ENCODE data around the gene RMI2. TPM values are rescaled to one million over a fixed set of nuclear protein-coding genes. Genes with fewer than 3 reads are reported as not detected.
A peak's percentile ranks its signal among the peaks of the same experiment; 100 is the strongest.

The RMI2 gene
- total RNA-seq, 1 experiment from 2014 or later, result 45.2 TPM

- peaks cover 3% of the 10 kb centered on the region; the same call in 1 of the 2 replicates for H3K27me3 ChIP-seq (ENCODE audit: low read length)
- H3K4me2 ChIP-seq (ENCODE audit: low read depth, low read length, poor library complexity, severe bottlenecking), result peak overlapping the region; percentile 76
- H4K20me1 ChIP-seq (ENCODE audit: insufficient read depth, low read depth, low read length), result peaks cover 7% of the 10 kb centered on the region
- no peaks in the 10 kb centered on the region for H3K36me3 ChIP-seq (ENCODE audit: insufficient read depth, low read length)
- H3K4me1 ChIP-seq (ENCODE audit: low read length), result peaks cover 39% of the 10 kb centered on the region
- no peaks in the 10 kb centered on the region for H3K9me3 ChIP-seq (ENCODE audit: low read length)
- no peaks in the 10 kb centered on the region for H3K79me2 ChIP-seq (ENCODE audit: low read length)
- H3K27ac ChIP-seq (ENCODE audit: low read length), result no peak overlapping the region
- no peak overlapping the region for H2AFZ ChIP-seq (ENCODE audit: low read length)
- peak; percentile 78 for DNase-seq
- peak overlapping the region; percentile 55; the same call in 1 of the 2 replicates for H3K4me3 ChIP-seq (ENCODE audit: low read length)
- H3K9ac ChIP-seq (ENCODE audit: low read length), result no peak overlapping the region
- no peaks in the 10 kb centered on the region for H3K9me2 ChIP-seq (replicated peaks; ENCODE audit: insufficient read depth, low read length)
These were observed 15.4 kb upstream of the RMI2 start for GRCh38 chr16:11329891-11330290.

- H3K4me3 ChIP-seq (ENCODE audit: low read length), result no peak overlapping the region
- H3K9me2 ChIP-seq (replicated peaks; ENCODE audit: insufficient read depth, low read length), result no peaks in the 10 kb centered on the region
- peak; percentile 40 for DNase-seq
- peaks cover 3% of the 10 kb centered on the region; the same call in 1 of the 2 replicates for H3K27me3 ChIP-seq (ENCODE audit: low read length)
- no peak overlapping the region for H3K27ac ChIP-seq (ENCODE audit: low read length)
- H3K4me2 ChIP-seq (ENCODE audit: low read depth, low read length, poor library complexity, severe bottlenecking), result no peak overlapping the region
- H3K36me3 ChIP-seq (ENCODE audit: insufficient read depth, low read length), result no peaks in the 10 kb centered on the region
- no peaks in the 10 kb centered on the region for H3K9me3 ChIP-seq (ENCODE audit: low read length)
- no peaks in the 10 kb centered on the region for H3K79me2 ChIP-seq (ENCODE audit: low read length)
- H3K4me1 ChIP-seq (ENCODE audit: low read length), result peaks cover 33% of the 10 kb centered on the region
- no peak overlapping the region for H3K9ac ChIP-seq (ENCODE audit: low read length)
- peaks cover 7% of the 10 kb centered on the region for H4K20me1 ChIP-seq (ENCODE audit: insufficient read depth, low read depth, low read length)
- H2AFZ ChIP-seq (ENCODE audit: low read length), result no peak overlapping the region
These were observed 14.6 kb upstream of the RMI2 start for GRCh38 chr16:11330526-11331237.

DNA sequence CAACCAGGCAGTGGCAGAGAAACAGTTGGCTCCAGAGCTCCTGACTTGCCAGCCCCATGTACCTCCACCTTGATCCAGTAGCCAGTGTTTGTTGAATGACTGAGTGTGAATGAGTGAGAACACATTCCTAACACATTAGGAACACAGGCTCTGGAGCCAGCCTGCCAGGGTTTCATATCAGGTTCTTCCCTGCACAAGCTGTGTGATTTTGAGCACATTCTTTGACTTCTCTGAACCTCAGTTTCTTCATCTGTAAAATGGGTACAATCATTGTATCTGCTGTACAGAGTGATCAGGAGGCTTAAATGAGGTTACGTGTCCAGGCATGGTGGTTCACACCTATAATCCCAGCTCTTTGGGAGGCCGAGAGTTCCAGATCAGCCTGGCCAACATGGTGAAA lies 13.3 kb upstream of the RMI2 start:
- peaks cover 7% of the 10 kb centered on the region for H4K20me1 ChIP-seq (ENCODE audit: insufficient read depth, low read depth, low read length)
- no peaks in the 10 kb centered on the region for H3K9me3 ChIP-seq (ENCODE audit: low read length)
- no peak overlapping the region for H3K4me2 ChIP-seq (ENCODE audit: low read depth, low read length, poor library complexity, severe bottlenecking)
- H3K27ac ChIP-seq (ENCODE audit: low read length), result no peak overlapping the region
- peaks cover 28% of the 10 kb centered on the region for H3K4me1 ChIP-seq (ENCODE audit: low read length)
- DNase-seq, result peak; percentile 38
- peaks cover 3% of the 10 kb centered on the region; the same call in 1 of the 2 replicates for H3K27me3 ChIP-seq (ENCODE audit: low read length)
- H3K9ac ChIP-seq (ENCODE audit: low read length), result no peak overlapping the region
- H3K9me2 ChIP-seq (replicated peaks; ENCODE audit: insufficient read depth, low read length), result no peaks in the 10 kb centered on the region
- H3K79me2 ChIP-seq (ENCODE audit: low read length), result no peaks in the 10 kb centered on the region
- H3K36me3 ChIP-seq (ENCODE audit: insufficient read depth, low read length), result no peaks in the 10 kb centered on the region
- no peak overlapping the region for H2AFZ ChIP-seq (ENCODE audit: low read length)
- H3K4me3 ChIP-seq (ENCODE audit: low read length), result no peak overlapping the region

- H3K4me3 ChIP-seq (ENCODE audit: low read length), result no peak overlapping the region
- H2AFZ ChIP-seq (ENCODE audit: low read length), result no peak overlapping the region
- H3K27ac ChIP-seq (ENCODE audit: low read length), result no peak overlapping the region
- H3K9me2 ChIP-seq (replicated peaks; ENCODE audit: insufficient read depth, low read length), result no peaks in the 10 kb centered on the region
- no peaks in the 10 kb centered on the region for H3K36me3 ChIP-seq (ENCODE audit: insufficient read depth, low read length)
- H4K20me1 ChIP-seq (ENCODE audit: insufficient read depth, low read depth, low read length), result peaks cover 7% of the 10 kb centered on the region
- H3K79me2 ChIP-seq (ENCODE audit: low read length), result no peaks in the 10 kb centered on the region
- H3K4me1 ChIP-seq (ENCODE audit: low read length), result peaks cover 24% of the 10 kb centered on the region
- no peak for DNase-seq
- H3K27me3 ChIP-seq (ENCODE audit: low read length), result peaks cover 3% of the 10 kb centered on the region; the same call in 1 of the 2 replicates
- H3K9ac ChIP-seq (ENCODE audit: low read length), result no peak overlapping the region
- no peaks in the 10 kb centered on the region for H3K9me3 ChIP-seq (ENCODE audit: low read length)
- H3K4me2 ChIP-seq (ENCODE audit: low read depth, low read length, poor library complexity, severe bottlenecking), result no peak overlapping the region
These were observed 12.2 kb upstream of the RMI2 start for GRCh38 chr16:11333010-11333409.

DNA sequence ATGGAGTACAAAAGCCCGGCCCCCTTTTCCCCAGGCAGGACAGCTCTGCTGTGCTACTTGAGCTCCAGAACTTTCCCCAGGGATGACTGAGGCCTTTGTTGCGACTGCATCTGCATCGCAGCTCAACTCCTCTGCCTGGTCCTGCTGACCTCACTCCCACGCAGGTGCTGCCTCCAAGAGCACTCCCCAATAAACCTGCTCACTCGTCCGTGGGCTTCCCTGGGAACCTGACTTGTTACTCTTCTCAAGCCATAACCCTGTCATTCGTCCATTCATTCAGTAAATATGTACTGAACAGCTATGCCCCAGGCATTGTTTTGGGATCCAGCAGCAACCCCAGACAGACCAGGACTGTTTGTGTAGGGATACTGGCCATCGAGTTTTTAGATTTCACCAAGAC lies 11.6 kb upstream of the RMI2 start:
- Histone ChIP-seq H3K4me2 (ENCODE audit: low read depth, low read length, poor library complexity, severe bottlenecking) (no peak overlapping the region), H3K9me2 (replicated peaks; ENCODE audit: insufficient read depth, low read length) (no peaks in the 10 kb centered on the region)

DNA sequence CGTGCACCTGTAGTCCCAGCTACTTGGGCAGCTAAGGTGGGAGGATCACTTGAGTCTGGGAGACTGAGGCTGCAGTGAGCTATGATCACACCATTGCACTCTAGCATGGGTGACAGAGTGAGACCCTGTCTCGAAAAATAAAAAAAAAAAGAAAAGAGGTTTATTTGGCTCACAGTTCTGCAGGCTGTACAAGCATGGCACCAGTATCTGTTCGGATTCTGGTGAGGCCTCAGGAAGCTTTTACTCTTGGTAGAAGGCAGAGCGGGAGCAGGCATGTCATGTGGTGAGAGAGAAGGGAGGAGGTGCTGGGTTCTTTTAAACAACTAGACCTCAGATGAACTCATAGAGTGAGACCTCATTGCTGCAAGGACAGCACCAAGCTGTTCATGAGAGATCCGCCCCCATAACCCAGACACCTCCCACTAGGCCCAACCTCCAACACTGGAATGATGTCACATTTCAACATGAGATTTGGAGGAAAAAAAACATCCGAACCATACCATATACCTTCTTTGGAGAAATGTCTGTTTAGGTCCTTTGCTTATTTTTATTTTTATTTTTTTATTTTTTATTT lies 10.3 kb upstream of the RMI2 start:
- peak; percentile 41 for DNase-seq
- Histone ChIP-seq H3K9me3 (ENCODE audit: low read length) (no peaks in the 10 kb centered on the region), H3K27me3 (ENCODE audit: low read length) (peaks cover 3% of the 10 kb centered on the region; the same call in 1 of the 2 replicates), H3K9ac (ENCODE audit: low read length) (no peak overlapping the region), H3K4me3 (ENCODE audit: low read length) (no peak overlapping the region), H3K4me1 (ENCODE audit: low read length) (peaks cover 5% of the 10 kb centered on the region), H4K20me1 (ENCODE audit: insufficient read depth, low read depth, low read length) (no peaks in the 10 kb centered on the region), H3K27ac (ENCODE audit: low read length) (no peak overlapping the region), H3K9me2 (replicated peaks; ENCODE audit: insufficient read depth, low read length) (no peaks in the 10 kb centered on the region), H3K4me2 (ENCODE audit: low read depth, low read length, poor library complexity, severe bottlenecking) (no peak overlapping the region), H2AFZ (ENCODE audit: low read length) (no peak overlapping the region), H3K79me2 (ENCODE audit: low read length) (no peaks in the 10 kb centered on the region), H3K36me3 (ENCODE audit: insufficient read depth, low read length) (no peaks in the 10 kb centered on the region)

More for the DNA sequence above, 11.6 kb upstream of the RMI2 start:
- Histone ChIP-seq H3K9ac (ENCODE audit: low read length) (no peak overlapping the region), H3K36me3 (ENCODE audit: insufficient read depth, low read length) (no peaks in the 10 kb centered on the region), H3K27me3 (ENCODE audit: low read length) (peaks cover 3% of the 10 kb centered on the region; the same call in 1 of the 2 replicates), H3K79me2 (ENCODE audit: low read length) (no peaks in the 10 kb centered on the region), H3K4me3 (ENCODE audit: low read length) (no peak overlapping the region), H3K4me1 (ENCODE audit: low read length) (peaks cover 17% of the 10 kb centered on the region), H4K20me1 (ENCODE audit: insufficient read depth, low read depth, low read length) (peaks cover 6% of the 10 kb centered on the region), H2AFZ (ENCODE audit: low read length) (no peak overlapping the region), H3K27ac (ENCODE audit: low read length) (no peak overlapping the region), H3K9me3 (ENCODE audit: low read length) (no peaks in the 10 kb centered on the region)
- no peak for DNase-seq

- H4K20me1 ChIP-seq (ENCODE audit: insufficient read depth, low read depth, low read length), result no peaks in the 10 kb centered on the region
- H3K4me3 ChIP-seq (ENCODE audit: low read length), result no peak overlapping the region
- no peak overlapping the region for H3K27ac ChIP-seq (ENCODE audit: low read length)
- H3K9ac ChIP-seq (ENCODE audit: low read length), result no peak overlapping the region
- H3K27me3 ChIP-seq (ENCODE audit: low read length), result no peaks in the 10 kb centered on the region; the same call in 1 of the 2 replicates
- no peak overlapping the region for H2AFZ ChIP-seq (ENCODE audit: low read length)
- no peaks in the 10 kb centered on the region for H3K36me3 ChIP-seq (ENCODE audit: insufficient read depth, low read length)
- H3K4me2 ChIP-seq (ENCODE audit: low read depth, low read length, poor library complexity, severe bottlenecking), result no peak overlapping the region
- no peaks in the 10 kb centered on the region for H3K9me3 ChIP-seq (ENCODE audit: low read length)
- H3K4me1 ChIP-seq (ENCODE audit: low read length), result no peaks in the 10 kb centered on the region
- DNase-seq, result peak; percentile 39
- H3K79me2 ChIP-seq (ENCODE audit: low read length), result no peaks in the 10 kb centered on the region
- H3K9me2 ChIP-seq (replicated peaks; ENCODE audit: insufficient read depth, low read length), result no peaks in the 10 kb centered on the region
These were observed 6.2 kb upstream of the RMI2 start for GRCh38 chr16:11339075-11339474.

DNA sequence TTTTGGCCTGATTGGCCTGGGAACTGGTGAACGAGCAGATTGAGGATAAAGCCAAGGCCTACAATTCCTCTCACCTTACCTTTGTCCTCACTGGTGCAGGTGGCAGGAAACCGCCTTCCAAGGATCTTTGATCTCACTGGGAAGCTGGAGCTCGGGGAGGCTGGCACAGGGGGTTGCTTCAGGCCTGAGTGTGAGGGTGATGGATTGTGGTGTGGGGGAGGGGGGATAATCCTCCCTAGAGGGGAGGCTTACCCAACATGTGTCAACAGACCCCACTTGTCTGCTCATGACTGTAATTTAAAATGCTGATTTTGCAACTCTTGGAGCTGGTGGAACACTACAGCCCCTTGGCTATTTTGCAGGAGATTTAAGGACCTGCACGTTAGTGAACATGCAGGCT lies 4.5 kb upstream of the RMI2 start:
- Histone ChIP-seq H2AFZ (ENCODE audit: low read length) (no peak overlapping the region), H3K79me2 (ENCODE audit: low read length) (no peaks in the 10 kb centered on the region), H3K4me3 (ENCODE audit: low read length) (no peak overlapping the region), H3K27me3 (ENCODE audit: low read length) (no peaks in the 10 kb centered on the region), H3K9me3 (ENCODE audit: low read length) (no peaks in the 10 kb centered on the region), H3K4me1 (ENCODE audit: low read length) (peaks cover 10% of the 10 kb centered on the region), H4K20me1 (ENCODE audit: insufficient read depth, low read depth, low read length) (no peaks in the 10 kb centered on the region), H3K36me3 (ENCODE audit: insufficient read depth, low read length) (no peaks in the 10 kb centered on the region), H3K9me2 (replicated peaks; ENCODE audit: insufficient read depth, low read length) (no peaks in the 10 kb centered on the region), H3K4me2 (ENCODE audit: low read depth, low read length, poor library complexity, severe bottlenecking) (no peak overlapping the region), H3K27ac (ENCODE audit: low read length) (no peak overlapping the region), H3K9ac (ENCODE audit: low read length) (no peak overlapping the region)
- no peak for DNase-seq
